Brain pericyte (primary cell): ENCODE results near the gene PARD6G.
"Not testable (repeated sequence)": the region's sequence is repeated elsewhere in the genome, so short reads cannot be mapped to it uniquely, and the experiment has no call there.

ENCODE experiments used
- DNase-seq: peaks from one replicate; pipeline ENCODE4 v3.0.0-alpha.2; 2012; ENCODE audit warnings: low read depth, low spot score

The PARD6G gene

GRCh38 chr18:80241919-80242777 is 5.2 kb downstream of the PARD6G start:
- DNase-seq = no peak

GRCh38 chr18:80239830-80240229 is 7.5 kb downstream of the PARD6G start:
- no peak for DNase-seq

DNA sequence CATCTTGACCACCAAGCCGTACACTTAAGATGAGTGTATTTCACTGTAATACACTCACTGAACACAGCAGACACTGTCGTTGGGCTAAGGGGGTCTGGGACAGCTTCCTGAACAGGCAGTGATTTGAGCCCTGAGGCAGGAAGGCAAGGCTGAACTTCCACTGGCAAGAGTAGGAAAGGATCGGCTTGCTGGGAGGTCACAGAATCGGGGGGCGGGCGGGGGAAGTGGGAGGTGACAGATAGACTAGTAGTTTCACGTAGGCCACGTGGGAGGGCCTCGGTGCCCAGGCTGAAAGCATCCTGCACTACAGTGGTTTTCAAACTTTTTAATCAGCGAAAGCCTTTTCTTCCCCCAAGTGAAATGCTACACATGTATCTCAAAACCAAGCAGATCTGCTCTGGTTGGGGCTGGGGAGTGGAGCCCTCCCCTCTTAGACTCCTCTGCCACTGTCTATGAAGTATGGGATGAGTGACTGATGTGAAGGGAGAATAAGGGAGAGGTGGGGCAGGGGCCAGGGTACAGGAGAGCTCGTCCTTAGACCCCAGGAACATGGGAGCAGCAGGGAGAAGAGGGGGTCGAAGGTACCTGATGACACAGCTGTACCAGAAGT is 8.6 kb downstream of the PARD6G start:
- DNase-seq = no peak

- not testable (repeated sequence) for DNase-seq
These were observed 9.8 kb downstream of the PARD6G start for GRCh38 chr18:80237519-80237918.

DNA sequence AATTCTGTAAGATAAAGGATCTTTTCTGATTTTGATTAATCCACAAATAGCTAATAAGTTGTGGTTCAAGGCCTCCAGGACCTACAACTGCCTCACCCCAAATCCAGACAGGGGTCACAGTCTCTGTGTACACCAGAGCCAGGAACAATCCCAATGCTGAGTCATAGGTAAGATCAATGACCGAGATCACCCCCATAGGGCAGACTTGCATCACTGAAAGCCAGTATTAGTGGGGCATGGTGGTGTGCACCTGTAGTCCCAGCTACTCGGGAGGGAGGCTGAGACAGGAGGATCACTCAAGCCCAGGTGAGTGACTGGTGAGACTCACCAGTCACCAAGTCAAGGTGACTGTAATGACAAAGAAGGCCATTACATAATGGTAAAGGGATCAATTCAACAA is 12.9 kb downstream of the PARD6G start:
- DNase-seq = no peak

GRCh38 chr18:80233899-80234298 is 13.4 kb downstream of the PARD6G start:
- no peak for DNase-seq

DNA sequence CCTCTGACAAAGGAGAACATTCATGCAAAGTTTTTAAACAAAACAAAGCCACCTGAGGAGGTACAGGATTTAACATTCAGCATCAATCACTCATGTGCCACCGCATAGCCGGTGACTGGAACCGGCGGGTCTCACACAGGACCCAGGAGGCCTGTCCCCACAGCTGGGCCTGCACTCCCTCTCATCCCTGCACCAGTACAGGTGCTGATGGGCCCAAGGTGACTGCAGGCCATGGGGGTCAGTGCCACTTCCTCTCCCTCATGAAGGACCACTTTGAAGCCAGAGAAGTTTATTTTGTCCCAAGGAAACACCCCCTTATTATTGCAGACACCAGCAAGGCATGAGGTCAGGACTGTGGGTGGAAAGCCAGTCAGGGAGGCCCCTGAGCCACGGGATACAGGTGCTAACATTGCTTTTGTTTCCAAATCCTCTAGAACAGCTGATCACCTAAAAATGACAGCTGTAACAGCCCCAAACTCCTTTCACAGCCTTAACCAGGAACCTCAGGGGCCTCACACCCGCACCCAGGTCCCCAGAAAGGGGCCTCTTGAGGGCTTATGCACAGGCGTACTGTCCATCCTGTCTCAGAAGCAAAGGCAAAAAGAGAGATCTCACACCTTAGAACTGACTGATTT is 14.0 kb downstream of the PARD6G start:
- no peak for DNase-seq

DNA sequence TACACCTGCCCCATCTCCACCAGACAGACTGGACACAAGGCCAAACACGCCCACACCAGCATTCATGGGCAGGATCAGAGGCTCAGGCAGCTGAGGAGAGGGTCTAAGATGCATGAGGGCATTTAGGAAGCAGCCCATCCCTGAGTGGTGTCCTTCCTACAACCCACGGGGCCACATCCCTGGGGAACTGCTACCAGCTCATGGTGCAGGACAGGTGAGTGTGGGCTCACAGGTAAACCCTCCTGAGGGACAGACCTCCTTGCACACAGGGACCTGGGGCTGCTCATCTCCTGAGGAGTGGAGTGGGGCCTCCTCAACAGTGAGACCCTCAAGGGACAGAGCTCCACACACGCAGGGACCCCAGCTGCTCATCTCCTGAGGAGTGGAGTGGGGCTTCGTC is 14.6 kb downstream of the PARD6G start:
- no peak for DNase-seq

- no peak for DNase-seq
These were observed 15.3 kb downstream of the PARD6G start for GRCh38 chr18:80232030-80232429.

- no peak for DNase-seq
These were observed 15.7 kb downstream of the PARD6G start for GRCh38 chr18:80231616-80232015.

- no peak for DNase-seq
These were observed 16.2 kb downstream of the PARD6G start for GRCh38 chr18:80231151-80231550.

- DNase-seq = no peak
These were observed 17.3 kb downstream of the PARD6G start for GRCh38 chr18:80229766-80230745.

- DNase-seq = no peak
These were observed 18.0 kb downstream of the PARD6G start for GRCh38 chr18:80229363-80229762.

- DNase-seq = no peak
These were observed 19.1 kb downstream of the PARD6G start for GRCh38 chr18:80228051-80228848.

DNA sequence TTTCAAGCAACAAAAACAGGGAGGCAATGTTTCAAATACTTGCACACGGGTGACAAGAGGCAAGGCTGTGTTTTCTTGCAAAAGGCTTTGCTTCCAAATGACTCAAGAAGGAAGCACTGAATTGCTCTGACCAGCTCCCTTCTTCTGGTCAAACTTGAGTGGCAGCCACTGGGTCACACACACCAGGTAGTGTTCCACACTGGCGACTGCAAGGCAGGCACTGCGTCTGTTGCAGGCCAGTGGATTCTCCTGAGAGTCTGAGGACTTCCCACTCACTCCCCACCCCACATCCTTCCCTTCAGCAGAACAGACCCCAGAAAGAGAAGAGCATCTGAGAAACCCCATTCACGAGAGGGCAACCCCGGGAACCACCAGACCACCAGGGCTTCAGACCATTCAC is 19.8 kb downstream of the PARD6G start:
- DNase-seq = no peak

GRCh38 chr18:80225685-80226084 is 21.6 kb downstream of the PARD6G start:
- no peak for DNase-seq

DNA sequence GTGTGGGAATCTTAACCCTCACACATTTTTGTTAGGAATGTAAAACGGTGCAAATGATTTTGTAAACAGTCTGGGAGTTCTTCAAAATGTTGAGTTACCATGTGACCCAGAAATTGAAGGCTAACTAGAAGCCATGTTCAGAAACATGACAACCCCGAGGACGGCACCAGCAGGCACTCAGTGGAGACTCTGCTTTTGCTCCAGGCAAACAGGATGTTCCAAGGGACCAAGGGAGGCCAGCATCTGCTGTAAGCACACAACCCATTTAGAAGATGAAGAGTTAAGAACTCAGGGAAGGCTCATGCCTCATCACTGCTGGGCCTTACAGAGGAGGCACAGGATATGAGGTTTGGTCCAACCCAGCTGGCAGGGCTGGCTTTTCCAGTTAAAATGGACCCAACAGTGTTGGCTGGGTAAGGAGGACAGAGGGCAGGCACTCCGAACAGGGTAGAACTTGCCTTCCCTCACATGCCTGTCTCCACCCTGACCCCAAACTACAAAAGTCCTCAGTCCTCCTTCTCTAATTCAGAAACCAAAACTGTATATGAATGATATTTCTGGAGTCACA is 23.6 kb downstream of the PARD6G start:
- no peak for DNase-seq

DNA sequence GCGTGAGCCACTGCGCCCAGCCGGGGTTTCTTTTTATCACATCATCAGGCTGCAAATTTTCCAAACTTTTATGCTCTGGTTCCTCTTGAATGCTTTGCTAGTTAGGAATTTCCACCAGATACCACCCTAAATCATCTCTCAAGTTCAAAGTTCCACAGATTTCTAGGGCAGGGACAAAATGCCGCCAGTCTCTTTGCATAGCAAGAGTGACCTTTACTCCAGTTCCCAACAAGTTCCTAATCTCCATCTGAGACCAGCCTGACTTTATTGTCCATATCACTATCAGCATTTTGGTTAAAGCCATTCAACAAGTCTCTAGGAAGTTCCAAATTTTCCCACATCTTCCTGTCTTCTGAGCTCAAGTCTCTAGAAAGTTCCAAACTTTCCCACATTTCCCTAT is 27.8 kb downstream of the PARD6G start:
- DNase-seq = not testable (repeated sequence)

- DNase-seq = no peak
These were observed 28.7 kb downstream of the PARD6G start for GRCh38 chr18:80218341-80219227.
